IMR-90 (cell line): ENCODE data around the gene TGM1. TPM values are rescaled to one million over a fixed set of nuclear protein-coding genes. Genes with fewer than 3 reads are reported as not detected.

ENCODE experiments used
- ATAC-seq: fragments of 200-7000 bp; cut with Tn5 transposase; 2 replicates; pipeline ENCODE4 v1.9.1; 2020; ENCODE audit warnings: low read depth, mild to moderate bottlenecking, moderate library complexity
- BruUV-seq: library from RNA; stranded (reverse); fragments of 400-500 nt; replicated peaks from 2 replicates; lab custom pipeline; 2021; lab: Mats Ljungman, UMichigan
- CTCF ChIA-PET: fragments of 300-600 bp; formaldehyde crosslinking; extraction: SDS; loops from one replicate; lab custom pipeline; 2021; ENCODE audit warnings: antibody characterized with exemption; lab: Yijun Ruan, JAX
- POLR2A ChIA-PET: fragments of 300-600 bp; sonication (Branson Sonifier 250); formaldehyde crosslinking; loops from one replicate; lab custom pipeline; 2022; ENCODE audit warnings: antibody characterized with exemption; ENCODE audit not compliant: unreplicated experiment; lab: Charles Lee
- DNase-seq: peaks from one replicate; pipeline ENCODE4 v3.0.0; 2013
- H2AFZ ChIP-seq: replicated peaks from 2 replicates; pipeline ENCODE3; 2013; ENCODE audit warnings: low read length, mild to moderate bottlenecking; ENCODE audit not compliant: poor library complexity
- H2AK5ac ChIP-seq: 2 replicates; pipeline ENCODE4 v1.6.1; 2013; ENCODE audit warnings: low read depth, low read length, inconsistent platforms
- H2AK9ac ChIP-seq: replicated peaks from 2 replicates; pipeline ENCODE3; 2013; ENCODE audit warnings: mild to moderate bottlenecking, low read depth, low read length, moderate library complexity; ENCODE audit not compliant: poor library complexity
- H2BK120ac ChIP-seq: 2 replicates; pipeline ENCODE4 v1.6.1; 2013; ENCODE audit warnings: low read depth, low read length, inconsistent platforms
- H2BK15ac ChIP-seq: 3 replicates; pipeline ENCODE4 v1.6.1; 2013; ENCODE audit warnings: low read depth, low read length, inconsistent platforms
- H2BK20ac ChIP-seq: 2 replicates; pipeline ENCODE4 v1.6.1; 2013; ENCODE audit warnings: low read depth, mild to moderate bottlenecking, inconsistent platforms, low read length, moderate library complexity
- H2BK5ac ChIP-seq: 2 replicates; pipeline ENCODE4 v1.6.1; 2013; ENCODE audit warnings: mild to moderate bottlenecking, low read depth, low read length, inconsistent platforms; ENCODE audit not compliant: poor library complexity, severe bottlenecking
- H3K14ac ChIP-seq: replicated peaks from 2 replicates; pipeline ENCODE4 v1.6.1; 2013; ENCODE audit warnings: low read depth, low read length, inconsistent platforms
- H3K18ac ChIP-seq: 2 replicates; pipeline ENCODE4 v1.6.1; 2013; ENCODE audit warnings: low read depth, low read length, control low read depth
- H3K23ac ChIP-seq: 2 replicates; pipeline ENCODE4 v1.6.1; 2013; ENCODE audit warnings: low read depth, low read length, inconsistent platforms
- H3K27ac ChIP-seq: 2 replicates; pipeline ENCODE4 v1.5.1; 2013; ENCODE audit warnings: mild to moderate bottlenecking, control low read depth, low read length; ENCODE audit not compliant: insufficient read depth
- H3K27me3 ChIP-seq: 2 replicates; pipeline ENCODE4 v1.6.1; 2013; ENCODE audit warnings: low read length; ENCODE audit not compliant: control insufficient read depth, insufficient read depth
- H3K36me3 ChIP-seq: 2 replicates; pipeline ENCODE4 v1.6.1; 2013; ENCODE audit warnings: low read length, mixed read lengths; ENCODE audit not compliant: control insufficient read depth, insufficient read depth
- H3K4ac ChIP-seq: 2 replicates; pipeline ENCODE4 v1.6.1; 2013; ENCODE audit warnings: low read depth, low read length, inconsistent platforms
- H3K4me1 ChIP-seq: 2 replicates; pipeline ENCODE4 v1.6.1; 2013; ENCODE audit warnings: low read length, mixed read lengths; ENCODE audit not compliant: control insufficient read depth, insufficient read depth
- H3K4me2 ChIP-seq: 2 replicates; pipeline ENCODE4 v1.6.1; 2013; ENCODE audit warnings: low read depth, mild to moderate bottlenecking, control low read depth, low read length, moderate library complexity
- H3K4me3 ChIP-seq: 2 replicates; pipeline ENCODE4 v1.5.1; 2013; ENCODE audit warnings: low read depth, mild to moderate bottlenecking, control low read depth, low read length, moderate library complexity; ENCODE audit not compliant: insufficient read depth
- H3K56ac ChIP-seq: 2 replicates; pipeline ENCODE4 v1.6.1; 2013; ENCODE audit warnings: low read length, inconsistent platforms; ENCODE audit not compliant: insufficient read depth; ENCODE audit errors: extremely low read depth
- H3K79me1 ChIP-seq, 2 experiments: 2 replicates each; pipeline ENCODE4 v1.6.1; 2013; ENCODE audit warnings: low read length in 2 of 2, inconsistent platforms in 1 of 2, low read depth in 1 of 2
- H3K9ac ChIP-seq: 2 replicates; pipeline ENCODE4 v1.6.1; 2013; ENCODE audit warnings: low read depth, low read length, control low read depth
- H3K9me1 ChIP-seq: 2 replicates; pipeline ENCODE4 v1.6.1; 2013; ENCODE audit warnings: low read length, inconsistent platforms; ENCODE audit not compliant: insufficient read depth
- H3K9me3 ChIP-seq: 2 replicates; pipeline ENCODE4 v1.6.1; 2013; ENCODE audit warnings: low read length; ENCODE audit not compliant: control insufficient read depth, insufficient read depth
- H4K20me1 ChIP-seq: 2 replicates; pipeline ENCODE4 v1.6.1; 2013; ENCODE audit warnings: low read length, inconsistent platforms; ENCODE audit not compliant: insufficient read depth
- H4K5ac ChIP-seq: 2 replicates; pipeline ENCODE4 v1.6.1; 2013; ENCODE audit warnings: mild to moderate bottlenecking, low read depth, low read length, control low read depth
- H4K8ac ChIP-seq, 2 experiments: 2 replicates each; pipeline ENCODE4 v1.6.1; 2013; ENCODE audit warnings: low read depth in 2 of 2, low read length in 2 of 2, control low read depth in 1 of 2, inconsistent platforms in 1 of 2
- H4K91ac ChIP-seq: 2 replicates; pipeline ENCODE4 v1.6.1; 2013; ENCODE audit warnings: low read depth, low read length, inconsistent platforms; ENCODE audit not compliant: insufficient read depth
- USF2 ChIP-seq: fragments of 150-350 bp; IDR thresholded peaks from 2 replicates; pipeline ENCODE4 v1.6.1; 2017; ENCODE audit warnings: mild to moderate bottlenecking, antibody characterized with exemption, low read length, low read depth
- WGBS, 2 experiments: methylation state at CpG; one replicate each; pipeline versions ENCODE4 v1.1.5 to v1.1.7; 2013; ENCODE audit warnings: missing lambda C conversion rate in 2 of 2; ENCODE audit not compliant: insufficient read length in 1 of 2; ENCODE audit errors: extremely low coverage in 2 of 2; 5-methylcytosine and 5-hydroxymethylcytosine counted together
- dilution Hi-C: fragments of 300-500 bp; cut with HindIII; formaldehyde crosslinking; loops from one replicate; pipeline ENCODE4 v1.14.3; 2018; ENCODE audit warnings: low sequenced_read_pairs; ENCODE audit not compliant: unreplicated experiment
- in situ Hi-C: fragments of 300-500 bp; cut with MboI; formaldehyde crosslinking; loops from 3 replicates; pipeline ENCODE4 v1.14.3; 2019; ENCODE audit warnings: low sequenced_read_pairs, inconsistent platforms, mixed read lengths
- intact Hi-C: fragments of 100-400 bp; cut with micrococcal nuclease; formaldehyde crosslinking; loops from 2 replicates; pipeline ENCODE4 v1.10.0; 2022
- polyA plus RNA-seq, 3 experiments: library from polyadenylated mRNA; depleted of rRNA; stranded (reverse); fragments of >200 nt; gene quantifications; 2 replicates each; pipeline ENCODE4 v1.2.3, GENCODE V29; 2012; ENCODE audit warnings: low replicate concordance in 1 of 3
- total RNA-seq: library from RNA; depleted of rRNA; stranded (reverse); fragments of >200 nt; gene quantifications from 2 replicates; pipeline ENCODE4 v1.2.3, GENCODE V29; 2012

TGM1 gene
- total and polyA plus RNA-seq, 2 of the 4 experiments (the other 2 are of a cell fraction) = 0.72 to 3.3 TPM

- in situ Hi-C loops (no loop called here), intact Hi-C loops (no loop called here), dilution Hi-C loops (no loop called here)
- WGBS, 2 experiments = 100% methylated on average over 3 of the region's 5 CpGs; no CpG with 5 or more reads in 1 of the 2 experiments
- H3K4me3 ChIP-seq = no peak overlapping the region
- no peak overlapping the region for H4K5ac ChIP-seq
- BruUV-seq = no TSS peak
- no peaks in the 10 kb centered on the region; the same call in 1 of the 2 replicates for H4K20me1 ChIP-seq
- ATAC-seq (no peak), DNase-seq (no peak)
- no peaks in the 10 kb centered on the region for H3K9me3 ChIP-seq
- H4K8ac ChIP-seq = no peak overlapping the region
- H3K9me1 ChIP-seq = no peaks in the 10 kb centered on the region; the same call in 1 of the 2 replicates
- H3K4me1 ChIP-seq = no peaks in the 10 kb centered on the region
- no peak overlapping the region for H4K91ac ChIP-seq
- no peak overlapping the region for H2BK15ac ChIP-seq
- H3K4ac ChIP-seq = no peak overlapping the region
- no peak overlapping the region for H2BK120ac ChIP-seq
- H2BK5ac ChIP-seq = no peak overlapping the region
- H3K9ac ChIP-seq = no peak overlapping the region
- H3K36me3 ChIP-seq = peaks cover 19% of the 10 kb centered on the region
- no peak overlapping the region for H3K56ac ChIP-seq
- ChIA-PET POLR2A (no interaction called here), CTCF (interaction anchor here (0.6 to 1.1 kb wide), 2 partner anchors 10 to 150 kb away, joined by 3 to 4 read pairs; no protein-coding TSS in a partner anchor)
- no peak overlapping the region for H2AFZ ChIP-seq
- H2AK5ac ChIP-seq = no peak overlapping the region
- H3K27me3 ChIP-seq = no peaks in the 10 kb centered on the region
- H3K27ac ChIP-seq = no peak overlapping the region
- TF ChIP-seq USF2 = no peak
- H3K18ac ChIP-seq = no peak overlapping the region
- H3K14ac ChIP-seq = no peak overlapping the region
- H3K23ac ChIP-seq = no peak overlapping the region
- no peak overlapping the region for H3K4me2 ChIP-seq
- H2AK9ac ChIP-seq = no peak overlapping the region
- peaks cover 0 to 7% of the 10 kb centered on the region in 2 experiments; a peak in 1 of 4 replicates for H3K79me1 ChIP-seq
- no peak overlapping the region for H2BK20ac ChIP-seq
Measured at GRCh38 chr14:24286996-24287395, 24.0 kb upstream of the TGM1 start.
